ENCODE results near the gene C1orf167.

C1orf167 gene

DNA sequence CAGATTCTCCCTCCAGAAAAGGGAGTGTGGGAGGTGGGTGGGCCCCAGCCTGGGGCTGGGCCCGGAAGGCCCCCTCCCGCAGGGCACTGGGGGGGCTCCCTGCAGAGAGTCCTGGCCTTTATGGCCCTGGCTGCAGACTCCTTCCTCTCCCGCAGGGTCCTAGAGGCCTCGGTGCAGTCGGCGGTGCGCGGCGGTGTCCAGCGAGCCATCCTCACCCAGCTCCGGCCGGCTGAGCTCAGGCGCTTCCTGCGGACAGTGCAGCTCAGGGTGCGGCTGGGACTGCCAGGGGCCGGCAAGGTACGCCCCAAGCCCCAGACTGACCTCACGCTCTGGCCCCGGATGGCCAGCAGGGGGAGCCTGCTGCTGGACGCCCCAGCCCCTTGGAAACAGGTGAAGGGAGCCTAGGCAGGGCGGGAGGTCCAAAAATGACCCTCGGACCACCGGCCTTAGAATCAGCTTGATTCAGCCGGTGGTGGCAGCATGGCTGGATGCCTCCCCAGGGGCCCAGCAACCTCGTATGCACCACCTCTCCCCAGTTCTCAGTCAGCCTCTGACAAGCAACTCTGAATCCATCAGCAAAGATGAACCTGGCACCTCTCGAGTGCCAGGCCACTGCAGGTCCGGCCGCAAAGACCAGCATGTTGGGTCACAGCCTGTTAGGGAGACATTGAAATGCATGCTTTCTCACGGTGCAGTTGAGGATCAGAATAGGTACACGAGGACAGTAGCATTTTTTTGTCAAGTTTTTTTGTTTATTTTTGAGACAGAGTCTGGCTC lies 23.2 kb downstream of the C1orf167 start:
- DNase-seq (ENCODE audit: low spot score) = peak; percentile 78

DNA sequence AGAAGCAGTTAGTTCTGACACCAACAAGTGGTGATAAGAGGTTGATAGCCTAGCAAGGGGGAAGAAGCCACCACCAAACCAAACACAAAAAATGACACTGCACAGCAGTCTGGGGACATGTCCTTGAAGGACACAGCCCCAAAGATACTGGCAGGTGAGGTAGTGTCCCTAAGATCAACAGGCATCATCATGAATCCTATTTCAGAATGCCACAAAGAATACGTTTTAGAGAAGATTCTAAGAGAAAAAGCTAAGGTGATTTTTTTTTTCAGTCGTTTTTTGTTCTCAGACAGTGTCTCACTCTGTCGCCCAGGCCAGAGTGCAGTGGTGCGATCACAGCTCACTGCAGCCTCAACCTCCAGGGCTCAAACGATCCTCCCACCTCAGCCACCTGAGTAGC lies 24.2 kb downstream of the C1orf167 start:
- DNase-seq (ENCODE audit: low spot score) = no peak

DNA sequence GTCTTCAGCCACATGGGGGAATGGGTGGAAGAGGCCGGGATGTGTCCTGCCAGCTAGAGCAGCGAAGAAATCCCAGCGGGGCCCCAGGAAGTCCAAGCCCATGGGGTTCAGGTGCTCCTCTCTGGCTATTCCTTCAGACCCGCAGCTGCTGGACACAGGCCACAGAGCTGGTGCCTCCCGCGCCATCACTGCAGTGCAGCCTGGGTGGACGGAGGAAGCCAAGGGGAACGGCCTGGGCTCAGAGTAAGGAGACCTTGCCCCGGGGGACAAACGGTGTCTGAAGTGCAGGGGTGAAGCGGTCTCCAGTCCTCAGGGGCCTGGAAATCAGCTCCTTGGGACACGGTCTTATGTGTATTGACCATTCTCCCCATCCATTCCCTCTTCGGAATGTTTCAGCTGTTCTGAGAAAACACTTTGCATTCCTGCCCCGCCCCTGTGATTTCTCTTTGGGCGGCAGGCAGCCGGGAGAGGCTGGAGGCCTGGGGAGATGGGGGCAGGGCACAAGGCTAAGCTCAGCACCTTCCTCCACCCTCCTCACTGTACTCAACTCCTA lies 25.3 kb downstream of the C1orf167 start:
- DNase-seq (ENCODE audit: low spot score) = no peak

DNA sequence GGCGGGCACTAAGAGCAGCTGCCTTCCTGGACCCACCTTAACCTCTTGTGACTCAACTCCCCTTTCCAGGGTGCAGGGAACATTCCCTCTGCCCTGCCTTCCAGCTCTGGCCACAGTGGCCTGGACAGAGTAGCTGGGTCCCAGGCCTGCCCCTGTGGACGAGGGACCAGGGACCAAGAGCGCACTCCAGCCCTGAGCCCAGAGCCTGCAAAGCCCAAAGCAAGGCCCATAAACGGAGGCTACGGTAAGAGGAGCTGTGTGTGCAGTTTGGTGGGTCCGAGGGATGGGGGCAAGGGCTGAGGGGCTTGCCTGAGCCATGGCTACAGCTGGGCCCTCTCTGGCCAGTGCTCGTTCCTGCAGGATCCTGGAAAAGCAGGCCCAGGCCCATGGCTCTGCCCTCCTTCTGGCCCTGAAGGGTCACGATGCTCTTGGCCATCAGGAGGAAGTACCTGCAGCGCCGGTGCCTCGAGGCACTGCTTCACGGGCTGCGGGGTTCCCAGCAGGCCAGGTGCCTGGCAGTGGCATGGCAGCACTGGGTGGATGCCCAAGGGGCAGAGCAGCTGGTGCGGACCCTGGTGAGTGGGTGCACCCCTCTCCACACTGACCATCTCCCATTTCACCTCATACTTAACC lies 25.9 kb downstream of the C1orf167 start:
- DNase-seq (ENCODE audit: low spot score) = no peak

DNA sequence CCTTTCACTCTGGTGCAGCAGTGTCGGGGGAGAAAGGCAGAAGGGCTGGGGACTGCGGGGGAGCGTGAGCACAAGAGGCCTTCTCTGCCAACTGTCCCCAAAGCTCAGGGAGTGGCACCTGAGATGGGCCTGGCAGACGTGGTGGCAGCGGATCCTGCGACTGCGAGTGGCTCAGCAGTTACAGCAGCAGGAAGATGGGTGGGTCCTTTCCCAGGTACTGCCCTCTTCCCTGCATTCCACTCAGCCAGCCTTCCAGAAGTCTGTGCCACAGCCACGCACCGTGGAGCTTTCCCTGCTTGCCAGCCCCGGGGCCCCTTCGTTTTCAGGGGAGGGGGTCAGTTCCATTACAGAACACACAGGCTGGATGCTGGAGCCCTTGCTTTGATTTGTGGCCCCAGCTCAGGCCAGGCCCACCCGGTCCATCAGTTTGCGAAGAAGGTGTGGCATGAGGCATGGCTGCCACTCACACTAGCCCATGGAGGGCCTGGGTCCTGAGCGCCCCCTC lies 26.6 kb downstream of the C1orf167 start:
- DNase-seq (ENCODE audit: low spot score) = no peak

DNA sequence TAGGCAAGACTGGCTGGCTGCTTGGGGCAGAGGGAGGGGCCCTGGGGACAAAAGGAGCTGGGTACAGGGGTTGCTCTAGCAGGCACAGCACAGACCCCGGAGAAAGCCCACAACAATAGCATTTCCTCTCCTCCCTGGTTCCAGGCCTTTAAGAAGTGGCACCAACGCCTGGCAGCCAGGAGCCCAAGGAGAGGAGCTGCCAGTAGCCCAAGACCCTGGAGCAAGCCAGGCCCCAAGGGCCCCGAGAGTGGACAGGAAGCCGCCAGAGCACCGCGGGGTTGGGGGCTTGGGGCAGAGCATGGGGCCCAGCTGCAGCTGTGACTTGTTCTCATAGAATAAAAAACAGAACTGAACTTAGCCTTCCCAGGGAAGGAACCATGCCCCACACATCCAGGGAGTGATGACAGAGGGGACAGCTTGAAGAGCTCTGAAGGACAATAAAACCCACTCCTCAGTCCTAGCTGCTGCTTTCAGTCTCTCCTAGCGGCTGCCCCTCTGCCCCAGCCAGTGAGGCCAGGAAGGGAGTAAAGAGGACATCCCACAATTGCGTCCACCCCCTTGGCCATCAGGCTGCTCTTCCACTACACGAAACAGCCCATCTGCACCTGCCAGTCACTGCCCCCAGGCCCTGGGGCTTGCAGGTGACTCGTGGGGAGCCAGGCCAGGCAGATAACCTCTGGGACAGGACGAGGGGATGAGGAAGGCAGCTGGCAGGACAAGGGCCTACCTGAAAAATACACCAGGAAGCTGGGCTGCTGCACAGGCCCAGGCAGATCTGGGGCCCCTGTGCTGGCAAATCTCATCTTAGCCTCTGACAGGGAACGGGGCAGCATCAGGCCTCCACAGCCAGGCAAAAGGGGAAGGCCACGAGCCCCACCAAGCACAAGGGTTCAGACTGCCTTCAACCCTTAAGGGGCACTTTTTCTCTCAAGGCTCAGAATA lies 27.4 kb downstream of the C1orf167 start:
- DNase-seq (ENCODE audit: low spot score) = no peak

DNA sequence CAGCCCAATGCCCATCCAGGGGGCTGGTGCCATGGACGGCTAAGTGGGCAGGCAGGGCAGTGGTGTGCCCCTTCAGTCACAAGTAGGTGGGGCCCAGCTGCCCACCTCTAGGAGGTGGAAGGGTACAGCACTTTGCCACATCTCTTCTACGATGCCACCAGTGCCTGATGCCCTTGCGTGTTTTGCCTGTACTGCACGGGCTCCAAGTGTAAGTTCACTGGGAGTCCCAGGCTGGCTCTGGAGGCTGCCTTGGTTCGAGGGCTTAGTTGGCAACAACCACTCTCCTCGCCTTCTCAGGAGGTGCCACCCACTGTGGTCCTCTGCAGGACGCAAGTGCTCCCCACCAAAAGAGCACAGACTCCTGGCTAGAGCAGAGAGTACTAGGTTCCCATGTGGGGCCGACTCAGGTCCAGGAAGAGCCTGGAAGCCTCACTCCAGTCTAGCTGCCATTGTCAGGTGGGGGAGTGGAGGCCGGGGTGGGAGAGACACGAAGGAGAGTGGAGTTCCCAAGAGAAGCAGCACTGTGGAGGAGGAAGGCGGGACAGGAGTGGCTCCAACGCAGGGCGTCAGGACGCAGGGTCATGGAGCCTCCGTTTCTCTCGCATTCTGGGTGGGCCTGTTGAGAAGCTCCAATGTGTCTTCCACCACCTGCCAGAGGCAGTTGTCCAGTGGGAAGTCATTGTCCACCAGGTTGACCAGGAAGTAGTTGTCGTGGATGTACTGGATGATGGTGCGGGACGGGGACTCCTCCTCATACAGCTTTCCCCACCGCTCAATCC lies 28.3 kb downstream of the C1orf167 start:
- DNase-seq (ENCODE audit: low spot score) = no peak

DNA sequence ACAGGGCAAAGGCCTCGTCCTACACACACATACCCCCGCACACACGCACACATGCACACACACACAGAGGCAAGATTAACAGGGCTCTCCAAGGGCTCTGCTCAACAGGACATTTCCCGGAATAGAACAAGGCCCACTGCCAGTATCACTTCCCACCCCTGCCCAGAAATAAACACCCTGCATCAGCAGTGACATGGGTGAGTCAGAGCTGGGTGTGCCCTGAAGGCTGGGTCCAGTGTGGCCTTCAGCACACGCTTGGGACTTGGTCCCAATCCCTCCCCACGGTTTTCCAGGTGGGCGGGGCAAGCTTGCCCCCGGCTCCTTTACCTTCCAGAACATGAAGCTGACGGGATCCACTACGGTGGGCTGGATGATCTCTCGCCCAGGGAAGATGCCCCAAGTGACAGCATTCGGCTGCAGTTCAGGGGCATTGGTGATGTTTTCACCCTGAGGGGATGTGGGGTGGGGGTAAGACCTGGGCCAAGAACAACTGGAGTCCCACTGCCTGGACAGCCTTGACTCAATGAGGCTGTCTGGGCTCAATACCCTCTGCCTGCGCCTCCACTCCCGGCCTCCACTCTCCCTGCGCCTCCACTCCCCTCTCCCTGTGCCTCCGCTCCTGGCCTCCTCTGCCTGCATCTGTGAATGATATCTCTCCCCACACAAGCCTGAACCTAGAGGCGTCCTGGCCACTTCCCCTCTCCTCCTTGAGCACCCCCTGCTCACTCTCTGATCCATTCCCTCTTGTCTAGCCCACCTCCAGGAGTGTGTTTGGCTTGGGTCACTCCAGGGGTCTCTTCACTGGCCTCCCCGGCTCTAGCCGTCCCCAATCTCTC lies 29.1 kb downstream of the C1orf167 start:
- peak; percentile 12 for DNase-seq (ENCODE audit: low spot score)

DNA sequence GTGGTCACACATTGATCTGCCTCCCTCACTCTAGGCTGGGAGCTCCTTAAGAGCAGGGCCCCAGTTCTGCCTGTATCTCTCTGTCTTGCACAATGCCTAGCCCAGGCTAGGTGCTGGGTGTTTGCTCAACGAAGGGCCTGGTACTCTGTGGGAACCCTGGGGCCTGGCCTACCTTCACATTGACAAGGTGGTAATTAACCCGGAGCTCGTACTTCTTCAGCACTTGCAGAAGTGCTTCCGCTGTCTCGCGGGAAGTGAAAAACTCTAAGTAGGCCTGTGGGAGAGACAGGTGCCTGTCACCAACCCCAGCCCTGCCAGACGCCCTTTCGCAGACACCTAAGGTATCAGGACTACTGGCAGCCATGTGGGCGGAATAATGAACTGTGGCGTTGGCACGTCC lies 30.1 kb downstream of the C1orf167 start:
- peak; percentile 4 for DNase-seq (ENCODE audit: low spot score)

DNA sequence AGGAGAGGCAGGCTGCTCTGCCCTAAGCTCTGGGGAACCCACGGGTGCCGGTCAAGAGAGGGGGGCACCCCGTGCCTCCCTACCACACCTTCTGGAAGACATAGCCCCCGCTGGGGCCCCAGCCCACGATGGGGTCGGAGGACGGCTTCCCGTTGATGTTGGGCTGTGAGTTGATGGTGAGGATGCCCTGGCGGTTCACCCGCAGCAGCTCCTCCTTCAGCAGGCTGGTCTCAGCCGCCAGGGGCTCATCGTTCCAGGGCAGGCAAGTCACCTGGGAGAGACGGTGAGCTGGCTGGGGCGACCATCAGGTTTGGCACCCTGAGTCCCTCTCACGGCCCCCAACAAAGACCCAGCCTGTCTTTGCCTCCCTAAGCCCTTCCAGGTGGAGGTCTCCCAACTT lies 31.8 kb downstream of the C1orf167 start:
- DNase-seq (ENCODE audit: low spot score) = no peak

DNA sequence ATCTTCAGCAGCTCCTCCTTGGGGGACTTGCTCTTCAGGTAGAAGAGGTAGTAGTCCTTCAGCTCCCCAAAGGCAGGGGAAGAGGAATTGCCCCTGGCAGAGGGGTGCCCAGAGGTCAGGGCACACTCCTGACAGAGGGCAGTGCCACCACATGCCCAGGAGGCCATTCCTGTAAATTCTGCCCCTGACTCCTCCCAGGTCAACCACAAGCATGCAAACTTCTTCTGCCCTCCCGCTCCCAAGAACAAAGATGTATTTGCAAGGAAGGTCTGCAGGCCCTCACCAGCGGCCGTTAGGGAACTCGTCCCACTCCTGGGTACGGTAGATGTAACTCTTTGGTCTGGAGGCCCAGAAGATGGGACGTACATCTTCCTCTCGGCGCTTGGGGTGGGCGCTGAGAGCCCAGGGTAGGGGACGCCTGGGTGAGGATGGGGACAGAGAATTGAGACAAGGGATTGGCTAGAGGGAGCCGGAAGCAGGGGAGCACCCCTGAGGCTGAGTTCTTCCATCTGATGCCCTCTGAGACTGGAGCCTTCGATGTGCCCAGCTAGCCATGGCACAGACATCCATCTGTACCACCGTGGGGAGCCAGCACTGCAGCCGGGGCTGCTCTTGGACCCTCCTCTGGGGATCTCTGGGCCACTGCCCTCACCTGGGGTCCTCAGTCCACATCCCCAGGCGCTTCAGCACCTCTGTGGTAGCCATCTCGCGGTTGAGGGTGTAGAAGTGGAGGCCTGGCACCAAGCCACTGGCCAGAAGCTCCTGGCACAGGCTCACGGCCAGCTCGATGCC lies 32.6 kb downstream of the C1orf167 start:
- DNase-seq (ENCODE audit: low spot score) = no peak

DNA sequence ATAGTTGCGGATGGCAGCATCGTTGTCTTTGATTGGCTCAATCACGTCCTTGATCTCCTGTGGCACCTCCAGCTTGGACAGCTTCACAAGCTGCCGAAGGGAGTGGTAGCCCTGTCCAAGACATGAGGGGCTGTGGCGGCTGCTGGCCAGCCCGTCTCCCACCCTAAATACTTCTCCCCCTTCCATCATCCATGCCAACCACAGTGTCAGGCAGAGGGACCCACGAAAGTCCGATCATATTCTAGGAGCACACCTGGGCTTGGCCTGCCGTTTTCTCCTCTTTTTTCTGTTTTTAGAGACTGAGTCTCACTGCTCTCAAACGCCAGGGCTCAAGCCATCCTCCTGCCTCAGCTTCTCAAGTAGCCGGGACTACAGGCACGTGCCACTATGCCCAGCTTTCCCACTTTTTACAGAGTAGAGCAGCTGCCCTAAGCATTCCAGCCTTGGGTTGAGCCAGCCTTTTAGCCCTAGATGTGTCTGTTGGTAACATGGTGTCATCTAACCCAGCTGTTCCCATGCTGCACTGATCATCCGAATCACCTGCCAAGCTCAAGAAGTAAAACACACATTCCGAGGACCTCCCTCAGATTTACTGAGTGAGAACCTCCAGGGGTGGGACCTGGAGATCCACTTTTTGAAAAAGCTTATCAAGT lies 33.4 kb downstream of the C1orf167 start:
- no peak for DNase-seq (ENCODE audit: low spot score)

DNA sequence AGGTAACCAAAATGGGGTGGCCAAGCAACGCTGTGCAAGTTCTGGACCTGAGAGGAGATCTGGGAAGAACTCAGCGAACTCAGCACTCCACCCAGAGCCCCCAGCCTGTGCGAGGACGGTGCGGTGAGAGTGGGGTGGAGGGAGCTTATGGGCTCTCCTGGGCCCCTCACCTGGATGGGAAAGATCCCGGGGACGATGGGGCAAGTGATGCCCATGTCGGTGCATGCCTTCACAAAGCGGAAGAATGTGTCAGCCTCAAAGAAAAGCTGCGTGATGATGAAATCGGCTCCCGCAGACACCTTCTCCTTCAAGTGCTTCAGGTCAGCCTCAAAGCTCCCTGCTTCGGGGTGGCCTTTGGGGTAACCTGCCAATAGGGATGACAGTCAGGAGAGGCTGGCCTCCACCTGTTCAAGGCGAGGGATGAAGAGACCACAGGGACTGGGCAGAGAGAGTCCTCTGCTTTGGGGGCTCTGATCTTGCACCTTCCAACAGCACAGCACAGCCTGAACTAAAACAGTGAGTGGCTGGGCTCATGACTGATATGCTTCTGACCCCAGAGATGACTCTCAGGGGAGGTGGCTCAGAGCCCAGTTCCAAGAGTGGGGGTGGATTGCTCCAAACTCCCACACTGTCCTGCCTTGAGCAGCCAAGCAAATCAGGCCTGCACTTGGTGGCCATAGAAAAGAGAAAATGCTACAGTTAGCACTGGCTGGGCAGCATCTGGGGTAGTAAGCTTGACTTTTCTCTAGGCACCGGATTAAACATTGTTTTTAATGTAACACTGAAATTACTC lies 34.2 kb downstream of the C1orf167 start:
- no peak for DNase-seq (ENCODE audit: low spot score)

DNA sequence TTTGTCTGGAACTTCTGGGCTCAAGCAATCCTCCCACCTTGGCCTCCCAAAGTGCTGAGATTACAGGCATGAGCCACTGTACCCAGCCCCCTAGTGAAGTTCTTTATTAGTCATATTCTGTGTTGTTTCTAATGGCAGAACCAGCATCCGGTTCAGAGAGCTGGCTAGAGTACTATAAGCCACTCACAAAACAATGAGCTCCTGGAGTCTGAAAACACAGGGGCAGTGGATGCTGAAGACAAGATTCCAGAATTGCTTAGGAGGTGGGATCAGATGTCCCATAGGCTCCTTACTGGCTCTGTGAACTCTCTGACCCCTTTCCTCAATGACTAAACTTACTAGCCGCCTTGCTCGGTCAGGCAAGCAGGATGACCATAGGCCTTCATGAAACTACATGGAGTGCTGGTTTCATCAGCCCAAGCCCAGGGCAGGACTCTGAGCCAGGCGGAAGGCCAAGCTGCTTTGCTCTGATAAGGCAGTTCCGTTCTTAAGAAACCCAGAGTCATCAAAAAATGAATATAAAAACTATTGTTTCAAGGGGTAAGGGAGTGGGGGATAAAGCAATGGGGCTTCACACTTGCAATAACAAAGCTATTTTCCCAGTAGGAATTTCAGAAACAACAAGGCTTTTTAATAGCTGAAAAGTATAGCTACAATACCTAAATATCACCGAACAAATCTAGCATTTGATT lies 35.7 kb downstream of the C1orf167 start:
- DNase-seq (ENCODE audit: low spot score) = no peak

DNA sequence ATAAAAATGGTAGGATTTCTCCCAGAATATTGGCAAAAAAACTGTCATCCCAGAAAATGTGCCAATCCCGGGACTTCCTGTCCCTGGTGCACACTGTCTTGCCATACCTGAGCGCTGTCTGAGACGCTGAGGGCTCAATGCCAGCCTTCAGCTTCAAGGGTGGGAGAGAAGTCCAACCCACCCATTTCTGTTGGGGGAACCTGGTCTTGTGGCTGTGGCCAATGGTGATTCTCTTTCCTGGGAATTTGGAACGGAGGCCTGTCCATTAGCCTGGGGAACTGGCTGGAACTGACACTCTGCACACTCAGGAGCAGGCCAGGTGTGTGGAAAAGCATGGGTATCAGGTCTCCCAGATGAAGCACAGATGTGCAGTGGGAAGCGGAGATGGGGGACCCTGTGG lies 37.1 kb downstream of the C1orf167 start:
- no peak for DNase-seq (ENCODE audit: low spot score)

DNA sequence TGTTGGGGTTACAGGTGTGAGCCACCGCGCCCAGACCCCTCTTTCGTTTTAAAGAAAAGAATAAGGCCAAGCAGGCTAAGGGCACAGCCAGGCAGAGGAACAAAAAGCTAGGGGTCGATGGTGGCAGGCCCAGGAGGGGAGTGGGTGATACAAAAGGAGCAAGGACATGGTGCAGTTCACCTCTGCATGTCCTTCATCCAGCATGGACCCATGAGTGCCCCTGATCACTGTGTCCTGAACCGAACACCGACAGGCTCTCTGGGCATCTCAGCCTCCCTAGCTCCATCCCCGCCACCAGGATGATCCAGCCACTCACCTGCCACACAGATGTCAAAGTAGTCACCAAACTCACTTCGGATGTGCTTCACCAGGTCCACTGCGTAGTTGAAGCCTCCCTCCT lies 37.9 kb downstream of the C1orf167 start:
- DNase-seq (ENCODE audit: low spot score) = no peak

DNA sequence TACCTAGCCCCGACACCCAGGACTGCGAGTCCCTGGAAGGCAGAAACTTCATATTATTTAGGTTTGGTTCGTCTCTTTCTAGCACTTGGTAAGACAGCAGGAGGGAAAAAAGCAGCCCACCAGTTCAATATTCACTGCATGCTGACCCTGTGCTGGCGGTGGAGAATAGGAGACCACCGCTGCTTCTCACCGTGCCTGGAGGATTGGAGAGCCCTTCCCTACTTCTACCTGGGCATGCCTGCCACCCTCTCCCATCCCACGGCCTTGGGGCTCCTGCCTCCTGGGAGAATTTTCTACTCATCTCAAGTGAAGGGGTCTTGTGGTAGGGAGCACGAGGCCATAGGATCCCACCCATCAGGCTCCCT lies 38.4 kb downstream of the C1orf167 start:
- DNase-seq (ENCODE audit: low spot score) = no peak

Data from D341Med (cell line).